H4 (cell line): ENCODE results near the gene PITPNM3. TPM values are rescaled to one million over a fixed set of nuclear protein-coding genes. Genes with fewer than 3 reads are reported as not detected.
"Not testable (repeated sequence)": the region's sequence is repeated elsewhere in the genome, so short reads cannot be mapped to it uniquely, and the experiment has no call there.

Source experiments
- DNase-seq: peaks from one replicate; pipeline ENCODE4 v3.0.0-alpha.2; 2015; ENCODE audit warnings: low spot score
- total RNA-seq: library from RNA; depleted of rRNA; stranded (reverse); fragments of >200 nt; shearing (Covaris generic); gene quantifications from 2 replicates; pipeline ENCODE4 v1.2.3, GENCODE V29; 2014

PITPNM3 gene
- total RNA-seq, 1 experiment from 2014 or later = 0.15 TPM

- DNase-seq = no peak
Measured at GRCh38 chr17:6502142-6502541, 54.2 kb downstream of the PITPNM3 start.

GRCh38 chr17:6501359-6501758 lies 55.0 kb downstream of the PITPNM3 start:
- DNase-seq = no peak

- DNase-seq = no peak
Measured at GRCh38 chr17:6498901-6499540, 57.3 kb downstream of the PITPNM3 start.

- no peak for DNase-seq
Measured at GRCh38 chr17:6498356-6498755, 58.0 kb downstream of the PITPNM3 start.

GRCh38 chr17:6497496-6498221 lies 58.7 kb downstream of the PITPNM3 start:
- no peak for DNase-seq

- no peak for DNase-seq
Measured at GRCh38 chr17:6496640-6497441, 59.5 kb downstream of the PITPNM3 start.

GRCh38 chr17:6496116-6496481 lies 60.3 kb downstream of the PITPNM3 start:
- DNase-seq = no peak

- no peak for DNase-seq
Measured at GRCh38 chr17:6495450-6496115, 60.8 kb downstream of the PITPNM3 start.

GRCh38 chr17:6494239-6494941 lies 62.0 kb downstream of the PITPNM3 start:
- no peak for DNase-seq

GRCh38 chr17:6492892-6493674 lies 63.3 kb downstream of the PITPNM3 start:
- DNase-seq = no peak

- DNase-seq = no peak
Measured at GRCh38 chr17:6491071-6491700, 65.2 kb downstream of the PITPNM3 start.

- no peak for DNase-seq
Measured at GRCh38 chr17:6489016-6489550, 67.3 kb downstream of the PITPNM3 start.

GRCh38 chr17:6488008-6488539 lies 68.3 kb downstream of the PITPNM3 start:
- no peak for DNase-seq

- DNase-seq = no peak
Measured at GRCh38 chr17:6487251-6488007, 68.9 kb downstream of the PITPNM3 start.

- DNase-seq = no peak
Measured at GRCh38 chr17:6485646-6486412, 70.5 kb downstream of the PITPNM3 start.

GRCh38 chr17:6483507-6483906 lies 72.8 kb downstream of the PITPNM3 start:
- no peak for DNase-seq

GRCh38 chr17:6482796-6483195 lies 73.6 kb downstream of the PITPNM3 start:
- DNase-seq = not testable (repeated sequence)

GRCh38 chr17:6482105-6482455 lies 74.3 kb downstream of the PITPNM3 start:
- DNase-seq = no peak
